SW 1271 (cell line): Measurements from ENCODE around the gene CFHR2.

Experiments used
- DNase-seq, 2 experiments: peaks; one replicate each; lab custom pipeline; 2025; lab: John Stamatoyannopoulos, UW

Gene CFHR2

GRCh38 chr1:197001828-197002227, 58.3 kb downstream of the CFHR2 start:
- DNase-seq = no peak

- DNase-seq = no peak
Measured at GRCh38 chr1:197003132-197003531, 59.6 kb downstream of the CFHR2 start.

GRCh38 chr1:197008861-197009260, 65.3 kb downstream of the CFHR2 start:
- no peak for DNase-seq
